Raji (cell line): ENCODE results near the gene CPNE4.

ENCODE experiments used
- POLR2A ChIP-seq: IDR thresholded peaks from 2 replicates; pipeline ENCODE4 v1.6.1; 2011; ENCODE audit warnings: low read depth, low read length, control low read depth; ENCODE audit not compliant: insufficient read depth

Gene CPNE4

DNA sequence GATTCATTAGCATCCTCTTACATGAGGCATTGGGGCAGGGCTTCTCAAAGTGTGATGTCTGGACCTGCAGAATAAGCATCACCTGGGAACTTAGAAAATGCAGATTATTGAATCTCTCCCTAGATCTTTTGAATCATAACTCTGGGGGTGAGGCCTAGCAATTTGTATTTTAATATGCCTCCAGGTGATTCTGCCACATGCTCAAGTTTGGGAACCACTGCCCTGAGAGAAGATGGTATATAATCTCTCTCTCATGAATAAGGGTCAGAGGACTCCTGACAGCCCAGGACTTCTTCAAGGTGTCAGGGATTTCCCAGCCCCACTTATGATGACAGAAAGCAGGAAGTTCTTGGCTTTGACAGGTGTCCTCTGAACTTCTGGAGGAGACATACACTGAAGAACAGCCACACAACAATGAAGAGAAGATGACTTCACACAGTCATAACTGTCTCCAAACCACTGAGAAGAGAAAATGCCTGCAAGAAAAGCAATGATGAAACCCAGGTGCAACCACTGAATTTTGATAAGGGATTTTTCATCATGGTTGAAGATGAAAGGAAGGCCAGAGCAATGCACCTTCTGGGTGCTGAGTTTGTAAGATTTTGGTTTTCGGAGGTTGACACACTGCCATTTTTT lies 320.1 kb downstream of the CPNE4 start:
- no peak for TF ChIP-seq POLR2A

DNA sequence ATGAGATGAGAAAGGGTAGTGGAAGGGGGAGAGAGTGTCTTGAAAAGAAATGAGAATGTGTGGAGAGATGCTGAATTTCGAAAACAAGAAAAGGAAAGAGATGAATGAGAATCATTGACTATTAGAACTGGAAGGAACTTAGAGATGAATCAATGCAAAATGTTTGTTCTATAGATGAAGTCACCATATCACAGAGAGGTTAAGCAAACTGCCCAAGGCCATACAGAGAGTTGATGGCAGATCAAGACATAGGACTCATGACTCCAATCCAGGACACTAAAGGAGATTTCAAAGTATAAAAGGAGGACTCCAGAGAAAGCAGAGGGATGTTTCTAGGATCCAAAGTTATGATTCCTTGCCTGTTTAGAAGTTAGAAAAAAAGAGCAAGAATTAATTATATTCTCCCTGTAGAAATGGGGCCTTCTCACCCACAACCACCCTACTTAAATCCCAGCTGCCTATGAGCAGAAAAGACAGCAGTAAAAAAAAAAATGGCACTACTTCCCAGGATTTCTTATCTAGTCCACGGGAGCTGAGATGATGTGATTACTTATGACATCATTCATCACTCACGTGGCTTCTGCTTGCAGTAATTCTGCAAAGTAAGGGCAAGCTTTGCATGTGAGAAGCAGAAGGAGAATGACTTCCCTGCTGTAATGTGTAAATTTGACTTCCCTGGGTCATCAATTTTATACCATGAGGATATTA lies 321.2 kb downstream of the CPNE4 start:
- TF ChIP-seq POLR2A, result no peak

GRCh38 chr3:131712662-131713061 lies 322.2 kb downstream of the CPNE4 start:
- no peak for TF ChIP-seq POLR2A

GRCh38 chr3:131711114-131711768 lies 323.6 kb downstream of the CPNE4 start:
- no peak for TF ChIP-seq POLR2A

DNA sequence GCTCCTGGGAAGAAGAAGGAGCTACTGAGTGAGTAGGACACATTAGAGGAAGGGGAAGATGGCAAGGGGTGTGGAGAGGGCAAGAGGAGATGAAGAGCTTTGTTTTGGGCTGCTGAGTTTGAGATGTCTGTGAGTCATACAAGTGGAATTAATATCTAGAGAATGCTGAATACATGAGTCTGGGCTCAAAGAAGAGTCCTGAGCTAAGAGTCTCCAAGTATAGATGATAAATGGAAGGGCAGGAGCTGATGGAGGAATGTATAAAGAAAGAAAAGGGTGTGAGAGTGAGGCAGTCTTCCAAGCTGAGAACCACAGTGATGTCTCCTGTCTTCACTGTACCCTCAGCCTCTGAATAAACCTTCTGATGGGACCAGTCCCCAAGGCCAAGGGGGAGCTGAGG lies 326.6 kb downstream of the CPNE4 start:
- TF ChIP-seq POLR2A, result no peak

- no peak for TF ChIP-seq POLR2A
Measured at GRCh38 chr3:131705558-131706051, 329.2 kb downstream of the CPNE4 start.

DNA sequence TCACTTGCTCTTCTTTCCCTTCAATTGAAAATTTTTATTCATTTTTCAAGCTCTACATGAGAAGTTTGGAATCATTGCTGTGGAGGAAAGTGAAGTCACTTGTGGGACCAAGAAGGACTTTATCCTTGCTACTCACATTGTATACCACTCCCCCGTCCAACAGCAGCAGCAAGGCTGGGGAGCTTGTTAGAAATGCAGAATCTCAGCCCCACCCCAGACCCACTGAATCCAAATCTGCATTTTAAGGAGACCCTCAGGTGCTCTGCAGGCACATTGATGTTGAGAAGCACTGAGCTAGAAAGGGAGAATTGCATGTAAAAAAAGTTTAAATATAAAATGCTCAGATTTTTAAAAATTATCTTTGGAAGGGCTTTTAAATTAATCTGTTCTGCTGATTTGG lies 329.7 kb downstream of the CPNE4 start:
- no peak for TF ChIP-seq POLR2A

DNA sequence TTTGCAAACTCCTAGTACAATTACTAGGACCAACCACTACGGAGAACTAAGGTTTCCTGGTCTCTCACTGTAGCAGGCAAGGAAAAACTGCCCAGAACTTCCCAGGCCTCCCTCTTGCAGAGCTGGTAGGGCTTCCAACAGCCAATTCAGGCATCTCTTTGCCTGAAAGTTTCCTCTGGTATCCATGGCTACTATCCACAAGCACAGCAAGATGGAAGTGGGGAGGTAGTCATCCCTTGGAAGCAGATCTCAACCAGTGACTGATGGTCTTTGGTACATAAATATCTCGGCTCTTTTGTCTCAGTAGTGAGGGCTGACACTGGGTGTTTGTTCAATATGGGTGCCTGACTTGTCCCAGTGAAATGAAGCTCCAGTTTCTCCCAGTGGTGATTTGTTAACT lies 330.7 kb downstream of the CPNE4 start:
- TF ChIP-seq POLR2A, result no peak

DNA sequence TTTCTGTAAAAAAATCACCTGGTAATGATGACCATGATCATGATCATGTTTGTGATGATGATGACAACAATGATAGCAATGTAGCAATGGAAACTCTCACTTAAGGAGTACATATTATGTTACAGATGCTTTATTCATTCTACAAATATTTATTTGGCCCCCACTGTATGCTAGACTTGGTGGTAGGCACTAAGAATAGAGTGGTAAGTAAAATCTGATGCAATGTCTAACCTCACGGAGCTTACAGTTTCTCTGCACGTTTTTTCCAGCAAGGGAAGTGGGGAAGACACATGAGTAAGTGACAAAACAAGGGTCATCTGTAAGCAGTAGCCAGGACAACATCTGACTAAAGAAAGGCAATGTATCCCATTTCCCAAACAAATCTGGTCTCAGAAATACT lies 332.7 kb downstream of the CPNE4 start:
- TF ChIP-seq POLR2A, result no peak

- TF ChIP-seq POLR2A, result no peak
Measured at GRCh38 chr3:131701153-131701770, 333.6 kb downstream of the CPNE4 start.

DNA sequence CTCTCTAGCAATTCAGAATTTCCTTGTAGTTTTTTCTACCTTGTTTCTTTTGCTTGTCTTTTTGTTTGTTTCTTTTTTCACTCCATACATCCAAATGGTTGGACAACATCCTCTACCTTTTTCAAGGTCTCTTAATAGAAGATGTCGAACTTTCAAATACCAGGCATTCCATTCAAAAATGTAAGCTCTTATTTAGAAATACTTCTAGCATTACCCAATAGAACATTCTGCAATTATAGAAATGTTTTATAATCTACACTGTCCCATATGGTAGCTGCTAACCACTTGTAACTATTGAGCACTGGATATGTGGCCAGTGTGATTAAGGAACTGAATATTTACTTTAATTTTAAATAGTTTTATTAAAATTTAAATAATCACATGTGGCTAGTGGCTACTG lies 335.8 kb downstream of the CPNE4 start:
- TF ChIP-seq POLR2A, result no peak

DNA sequence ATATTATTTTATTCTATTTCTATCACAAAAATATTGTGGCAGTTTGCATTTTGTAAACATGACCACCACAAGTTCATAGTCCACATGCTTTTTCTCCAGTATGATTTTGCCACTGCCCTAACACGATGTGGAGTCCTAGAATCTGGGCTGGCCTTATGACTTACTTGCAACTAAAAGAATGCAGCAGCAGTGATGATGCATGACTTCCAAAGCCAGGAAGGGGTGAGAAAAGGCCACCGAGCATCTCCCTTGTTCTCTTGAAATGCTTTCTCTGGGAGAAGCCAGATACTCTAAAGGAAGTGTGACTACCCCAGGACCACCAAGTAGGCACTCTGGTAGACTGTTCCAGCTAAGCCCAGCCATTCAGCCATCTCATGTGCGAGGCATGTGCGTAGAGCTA lies 340.4 kb downstream of the CPNE4 start:
- TF ChIP-seq POLR2A, result no peak

DNA sequence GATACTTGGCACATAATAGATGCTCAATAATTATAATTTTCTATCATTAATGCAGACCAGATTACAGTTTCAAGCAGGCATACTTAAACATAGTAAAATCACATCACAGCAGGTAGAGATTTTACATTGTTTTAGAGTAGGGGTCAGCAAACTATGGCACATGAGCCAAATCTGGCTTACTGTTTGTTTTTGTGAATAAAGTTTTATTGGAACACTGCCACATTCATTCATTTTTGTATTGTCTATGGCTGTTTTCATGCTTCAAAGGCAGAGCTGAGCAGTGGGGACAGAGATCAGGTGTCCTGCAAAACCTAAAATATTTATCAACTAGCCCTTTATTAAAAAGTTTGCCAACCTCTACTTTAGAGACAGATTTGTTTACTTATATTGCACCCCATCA lies 342.5 kb downstream of the CPNE4 start:
- TF ChIP-seq POLR2A, result no peak

GRCh38 chr3:131690800-131691199 lies 344.0 kb downstream of the CPNE4 start:
- TF ChIP-seq POLR2A, result no peak

DNA sequence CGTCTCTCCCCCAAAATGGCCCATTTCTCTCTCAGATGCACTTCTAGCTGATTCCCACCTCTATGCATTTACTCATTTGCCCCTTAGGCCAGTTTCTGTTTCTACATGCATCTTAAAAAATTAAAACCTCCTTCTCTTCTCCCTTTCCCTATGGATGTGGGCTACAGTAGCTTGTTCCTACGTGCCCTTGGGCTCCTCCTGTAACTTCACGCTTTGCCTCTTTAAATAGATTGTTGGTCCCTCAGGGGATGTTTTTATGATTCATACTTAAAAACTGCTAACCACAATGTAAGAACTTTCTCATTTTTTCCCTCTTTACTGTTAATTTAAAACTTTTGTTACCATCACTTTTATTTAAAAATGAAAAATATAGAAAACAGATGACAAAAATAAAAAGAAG lies 346.4 kb downstream of the CPNE4 start:
- no peak for TF ChIP-seq POLR2A

- no peak for TF ChIP-seq POLR2A
Measured at GRCh38 chr3:131669600-131669999, 365.2 kb downstream of the CPNE4 start.

GRCh38 chr3:131658771-131659170 lies 376.0 kb downstream of the CPNE4 start:
- no peak for TF ChIP-seq POLR2A

DNA sequence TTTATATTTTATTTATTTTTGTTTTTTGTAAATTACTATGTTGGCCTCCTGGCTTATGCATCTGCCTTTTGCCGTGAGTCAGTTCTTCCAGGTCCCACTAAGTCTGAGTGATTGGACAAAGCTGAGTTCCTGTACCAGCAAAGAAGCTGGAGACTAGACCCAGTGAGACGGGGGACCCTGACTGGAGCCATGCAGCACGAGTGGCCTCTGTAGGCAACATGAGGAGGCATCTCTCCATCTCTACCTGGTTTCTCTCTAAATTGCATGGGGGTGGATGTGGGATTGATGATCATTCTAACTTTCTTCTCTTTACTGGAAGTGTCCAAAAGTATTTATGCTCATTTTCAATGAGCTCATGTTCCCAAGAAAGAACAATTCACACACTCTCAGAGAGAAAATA lies 376.7 kb downstream of the CPNE4 start:
- TF ChIP-seq POLR2A, result no peak
